ENCODE measurements around the gene CHAT.

Gene CHAT

DNA sequence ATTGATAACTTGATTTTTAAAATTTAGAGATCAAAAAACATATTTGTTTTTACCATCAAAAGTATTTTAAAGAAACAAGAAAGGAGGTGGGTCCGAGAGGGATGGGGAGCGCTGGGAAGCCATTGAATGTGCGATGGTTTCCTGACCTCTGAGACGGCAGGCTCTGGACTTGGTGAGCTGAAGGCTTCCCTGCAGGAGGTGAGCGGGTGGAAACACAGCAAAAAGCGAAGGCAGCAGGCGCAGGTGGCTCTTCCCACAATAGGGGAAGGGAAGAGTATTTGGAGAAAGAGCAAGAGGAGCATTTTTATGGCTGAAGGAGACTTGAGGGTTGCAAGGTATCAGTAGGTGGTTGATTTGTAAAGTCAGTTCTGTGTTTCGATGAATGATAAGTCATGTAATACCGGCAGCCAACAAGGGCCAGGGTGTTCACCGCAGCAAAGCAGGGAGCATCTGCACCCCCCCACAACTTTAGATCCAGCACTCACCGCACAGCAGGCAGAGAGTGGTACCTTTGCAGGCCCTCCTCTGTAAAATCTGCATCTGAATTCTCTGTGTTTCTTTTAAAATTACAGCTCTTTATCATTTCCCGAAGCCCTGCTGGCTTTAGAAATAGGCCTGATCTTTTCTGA lies 76.2 kb downstream of the CHAT start:
- DNase-seq: no peak

DNA sequence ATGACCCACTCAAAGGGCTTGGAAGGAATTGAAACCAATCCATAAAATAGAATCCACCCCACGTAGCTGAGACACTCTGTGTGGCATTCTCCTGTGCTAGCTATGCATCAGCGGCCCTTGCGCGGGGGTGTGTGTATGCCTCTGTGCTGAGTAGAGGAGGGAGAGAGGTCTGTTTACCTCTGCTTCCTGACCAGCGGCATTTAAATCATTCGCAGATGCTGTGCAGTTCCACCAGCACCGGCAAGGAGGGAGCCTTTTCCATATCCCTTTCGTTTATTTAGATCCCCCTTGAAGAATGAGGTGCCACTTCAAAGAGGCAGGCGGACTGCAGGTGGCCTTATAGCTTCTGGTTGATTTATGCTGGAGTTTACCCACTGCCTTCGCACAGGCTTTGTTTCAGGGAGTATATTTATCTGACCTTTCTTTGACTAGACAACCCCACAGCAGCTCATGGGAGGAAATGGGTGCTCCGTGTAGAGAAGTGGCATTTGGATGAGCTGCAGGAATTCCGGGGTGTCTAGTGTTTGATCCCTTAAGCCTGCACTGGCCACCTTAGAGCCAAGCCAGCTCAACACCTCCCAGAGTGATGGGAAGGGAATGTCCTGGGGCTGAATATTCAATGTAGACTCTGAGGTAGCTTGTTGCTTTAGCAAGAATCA lies 77.0 kb downstream of the CHAT start:
- DNase-seq: peak; percentile 7

DNA sequence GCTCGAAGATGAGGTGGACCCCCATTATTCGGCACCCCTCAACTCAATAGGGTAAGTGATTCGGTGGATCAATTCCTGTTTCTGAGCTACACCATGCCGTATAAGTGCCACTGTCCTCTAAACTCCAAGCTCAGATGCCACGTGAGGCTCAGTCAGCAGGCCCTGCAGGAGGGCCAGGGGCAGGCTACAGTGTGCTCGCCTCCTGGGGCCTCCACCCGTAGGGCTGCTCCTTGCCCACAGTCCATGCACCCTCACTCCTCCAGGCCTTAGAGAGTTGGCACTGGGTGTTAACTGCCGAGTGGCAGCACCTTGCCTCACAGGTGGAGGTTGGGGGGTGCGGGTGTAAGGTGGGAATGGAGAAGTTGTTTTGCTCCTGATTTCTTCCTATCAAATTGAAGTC lies 77.8 kb downstream of the CHAT start:
- DNase-seq: no peak

DNA sequence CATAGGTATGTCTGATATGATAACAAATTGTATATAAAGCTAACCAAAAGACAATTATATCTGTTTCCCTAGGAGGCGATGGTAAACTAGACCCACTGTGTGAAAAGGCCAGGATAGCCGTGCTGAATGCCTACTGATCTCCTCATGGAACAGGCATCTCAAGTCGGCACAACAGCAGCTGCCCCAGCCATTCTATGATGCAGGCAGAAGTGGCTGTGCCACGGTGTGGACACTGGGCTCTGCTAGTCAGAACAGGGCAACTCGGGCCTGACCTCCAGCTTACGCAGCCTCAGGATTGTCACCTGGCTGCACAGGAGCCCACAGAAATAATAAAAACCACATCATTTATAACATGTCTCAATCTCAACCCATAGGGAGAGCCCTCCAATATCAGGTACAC lies 80.6 kb downstream of the CHAT start:
- no peak for DNase-seq

DNA sequence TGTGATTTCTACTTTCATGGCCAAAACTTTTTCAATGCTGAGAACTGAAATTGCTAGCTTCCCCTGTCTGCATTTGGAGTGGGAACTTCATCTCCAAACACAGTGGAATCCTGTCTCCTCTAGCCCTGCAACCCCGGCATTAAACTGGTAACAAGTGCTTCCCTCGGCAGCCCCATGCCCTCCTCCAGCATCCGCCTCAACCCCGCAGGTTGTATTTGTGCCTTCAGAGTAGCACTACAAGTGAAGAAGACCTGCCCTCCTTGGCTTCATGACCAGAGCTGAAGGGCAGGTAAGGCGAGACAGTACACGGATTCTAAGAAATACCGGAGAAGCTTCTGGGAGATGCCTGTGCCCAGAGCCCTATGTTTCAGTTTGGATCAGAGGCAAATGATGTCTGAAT lies 82.5 kb downstream of the CHAT start:
- DNase-seq: no peak

DNA sequence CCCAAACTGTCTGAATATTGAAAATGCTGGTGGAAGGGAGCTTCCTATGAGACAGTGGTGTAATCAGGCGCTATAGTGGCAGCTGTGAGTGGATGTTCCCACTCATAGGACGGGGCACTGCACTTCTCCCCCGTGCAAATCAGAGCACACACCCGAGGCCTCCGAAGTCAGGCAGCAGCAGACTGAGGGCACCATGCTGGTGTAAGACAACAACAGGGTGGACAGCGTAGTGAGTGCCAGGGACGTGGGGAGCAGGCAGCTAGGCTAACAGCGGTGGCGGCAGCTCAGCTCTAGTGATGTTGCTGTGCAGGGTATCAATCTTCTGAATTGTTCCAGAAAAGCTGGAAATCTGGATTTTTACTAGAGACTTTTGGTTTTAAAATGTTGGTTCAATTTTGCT lies 84.8 kb downstream of the CHAT start:
- DNase-seq: no peak

DNA sequence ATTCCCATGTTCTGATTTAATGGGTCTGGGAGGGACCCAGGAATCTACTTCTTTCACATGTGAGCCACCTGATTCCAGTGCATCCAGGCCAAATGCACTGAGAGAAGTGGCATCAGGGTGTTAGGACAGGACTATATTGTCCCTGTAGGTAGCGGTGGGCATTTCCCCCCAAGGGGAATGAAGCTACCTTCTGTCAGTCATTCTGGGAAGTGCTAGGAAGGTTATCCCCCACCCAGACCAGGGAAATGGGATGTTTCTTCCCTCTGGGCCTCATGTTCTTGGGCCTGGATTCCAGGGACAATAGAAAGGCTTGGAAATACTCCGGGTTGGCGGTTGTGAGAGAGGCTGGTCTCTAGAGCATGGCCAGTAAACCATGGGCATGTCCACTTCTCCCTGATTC lies 86.4 kb downstream of the CHAT start:
- DNase-seq: no peak

DNA sequence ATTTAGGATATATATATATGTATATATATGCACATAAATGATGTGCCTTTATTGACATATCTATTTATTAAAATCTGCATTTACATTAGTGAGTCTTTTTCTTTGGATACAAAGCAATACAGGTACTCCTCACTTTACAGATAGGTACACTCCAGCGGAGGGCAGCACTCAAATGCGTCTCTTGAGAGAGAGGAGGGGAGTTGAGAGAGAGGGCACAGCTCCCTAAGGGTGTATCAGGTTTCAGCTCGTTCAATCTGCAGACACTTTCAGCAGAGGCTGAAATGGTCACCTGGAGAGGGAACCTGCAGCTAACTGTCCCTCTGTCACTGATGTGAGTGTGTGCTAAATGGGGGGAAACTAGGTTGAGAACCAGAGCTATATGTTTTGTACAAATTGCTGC lies 87.2 kb downstream of the CHAT start:
- DNase-seq: no peak

DNA sequence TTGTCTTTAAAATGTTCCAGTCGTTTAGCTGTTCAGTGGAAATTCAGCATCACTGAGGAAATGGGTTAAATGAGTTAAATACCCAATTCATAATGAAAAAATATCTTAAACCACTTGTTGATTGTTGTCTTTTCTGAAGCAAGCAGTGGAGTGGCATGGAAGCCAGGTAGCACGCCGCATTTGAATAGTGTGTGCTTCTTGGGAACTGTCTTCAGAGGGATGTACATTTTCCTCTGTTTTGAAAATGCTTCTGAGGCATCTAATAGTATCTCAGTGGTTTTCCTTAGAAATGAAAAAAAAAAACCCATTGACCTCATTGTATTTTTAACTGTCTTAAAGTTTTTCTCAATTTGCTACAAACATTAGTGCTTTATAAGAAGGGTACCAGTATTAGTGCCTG lies 93.7 kb downstream of the CHAT start:
- no peak for DNase-seq

DNA sequence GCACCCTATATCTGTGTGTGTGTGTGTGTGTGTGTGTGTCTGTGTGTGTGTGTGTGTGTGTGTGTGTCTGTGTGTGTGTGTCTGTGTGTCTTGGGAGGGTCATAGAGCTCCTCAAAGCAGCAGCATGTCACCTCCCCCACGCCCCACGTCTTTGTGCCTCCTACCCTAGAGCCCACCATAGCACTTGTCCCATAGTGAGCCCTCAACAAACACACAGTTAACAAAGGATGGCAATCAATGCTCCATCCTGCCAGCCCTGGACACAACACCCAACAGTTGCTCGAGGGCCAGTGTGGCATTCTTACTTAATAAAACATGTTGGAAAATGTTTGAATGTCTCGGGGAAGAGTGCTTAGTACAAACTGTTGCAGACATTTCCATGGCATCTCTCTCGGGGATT lies 96.1 kb downstream of the CHAT start:
- no peak for DNase-seq

DNA sequence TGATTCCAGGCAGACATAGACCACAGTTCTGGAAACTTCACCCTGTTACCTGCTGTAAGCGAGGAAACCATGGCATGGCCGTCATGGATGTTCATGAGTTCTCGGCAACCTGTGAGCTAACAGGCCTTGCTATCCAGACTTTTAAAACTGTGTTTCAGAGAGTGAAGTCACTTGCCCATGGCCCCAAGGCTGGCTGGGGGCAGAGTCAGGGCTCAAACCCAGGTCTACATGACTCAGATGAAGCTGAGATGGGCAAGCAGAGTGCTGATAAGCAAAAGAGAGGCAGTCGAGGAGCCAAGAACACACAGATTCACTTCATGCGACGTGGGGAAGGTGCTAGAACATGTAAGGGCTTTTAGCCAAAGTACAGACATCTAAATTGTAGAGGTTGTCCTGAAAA lies 97.1 kb downstream of the CHAT start:
- DNase-seq: no peak

DNA sequence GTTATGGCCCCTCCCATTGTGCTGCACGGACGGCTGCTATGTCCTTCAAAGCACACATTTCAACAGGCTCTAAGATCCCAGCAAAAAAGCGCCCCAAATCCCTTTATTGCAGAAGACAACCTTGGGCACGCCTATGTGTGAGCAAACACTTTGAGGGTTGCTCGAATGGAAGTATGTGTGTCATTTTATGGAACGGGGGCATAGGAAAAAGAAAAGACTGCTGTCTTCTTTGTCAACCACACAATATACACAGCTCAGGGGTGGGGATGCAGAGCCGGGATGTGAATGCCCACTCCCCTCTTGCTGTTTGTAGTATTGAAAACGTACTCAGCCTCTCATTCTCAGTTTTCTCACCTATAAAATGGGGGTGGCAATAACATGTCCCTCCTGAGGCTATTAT lies 97.6 kb downstream of the CHAT start:
- no peak for DNase-seq

DNA sequence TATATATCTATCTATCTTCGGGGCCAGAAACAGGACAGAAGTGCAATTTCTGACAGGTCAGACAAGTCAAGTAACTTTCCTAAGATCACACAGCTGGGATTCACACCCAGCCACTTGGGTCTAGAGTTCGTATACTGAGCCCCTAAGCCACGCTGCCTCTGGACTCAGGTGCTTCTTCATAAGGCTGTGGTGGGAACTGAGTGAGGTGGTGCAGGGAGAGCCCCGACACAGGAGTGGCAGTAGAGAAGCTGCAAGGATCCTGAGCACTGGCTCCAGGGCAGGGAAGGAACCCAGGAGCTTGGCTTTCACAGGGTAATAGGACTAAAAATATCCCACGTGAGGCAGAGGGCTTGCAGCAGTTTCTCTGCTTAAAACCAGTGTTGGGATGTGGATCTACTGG lies 99.4 kb downstream of the CHAT start:
- DNase-seq: no peak
